NCI-H345 treated with DMSO at 0.1 percent for 48 hours (cell line): ENCODE measurements around the gene APOL1.

Source experiments
- DNase-seq: peaks from one replicate; lab custom pipeline; 2025; ENCODE audit not compliant: unreplicated experiment; lab: John Stamatoyannopoulos, UW

APOL1 gene

GRCh38 chr22:36305813-36306212, 52.9 kb downstream of the APOL1 start:
- no peak for DNase-seq

GRCh38 chr22:36306227-36306626, 53.3 kb downstream of the APOL1 start:
- no peak for DNase-seq

- no peak for DNase-seq
Measured at GRCh38 chr22:36308880-36309279, 55.9 kb downstream of the APOL1 start.

GRCh38 chr22:36311386-36312085, 58.6 kb downstream of the APOL1 start:
- no peak for DNase-seq

- DNase-seq, result no peak
Measured at GRCh38 chr22:36315325-36315724, 62.4 kb downstream of the APOL1 start.

- DNase-seq, result no peak
Measured at GRCh38 chr22:36316419-36316818, 63.5 kb downstream of the APOL1 start.
